Spleen (tissue), 7 donors: ENCODE measurements around the gene TGFB1I1.

Experiments used
- POLR2A ChIP-seq, 3 donors: fragments of 450-650 bp; IDR thresholded peaks; one replicate each; pipeline ENCODE4 v1.5.1; 2017; ENCODE audit warnings: antibody characterized with exemption in 3 of 3, mild to moderate bottlenecking in 1 of 3
- POLR2AphosphoS5 ChIP-seq, 3 donors: sonication (generic); formaldehyde crosslinking; IDR thresholded peaks; one replicate each; pipeline ENCODE4 v1.5.1; 2017; ENCODE audit warnings: antibody characterized with exemption in 3 of 3
- TF ChIP-seq, protein P1 (sequence below), 11 experiments: fragments of 200-600 bp in 7 of 11; fragments of 450-650 bp in 4 of 11; sonication (generic) in 4 of 11; IDR thresholded peaks in 8 of 11; conservative IDR thresholded peaks in 3 of 11; 1 replicate in 7 of 11; 2 replicates in 4 of 11; pipeline versions ENCODE4 v1.4.0 to v1.8.0; 2016 to 2021; ENCODE audit warnings: antibody characterized with exemption in 11 of 11, inconsistent platforms in 4 of 11, mild to moderate bottlenecking in 1 of 11
- donor health status: DM: no; HTN: no; CAD: no; lungs with moderate emphysema.
- donor health status: DM: no; HTN: no; CAD: no.
- donor health status: DM: no; HTN: no; CAD: no.

GRCh38 chr16:31487720-31488467 is 15.9 kb downstream of the TGFB1I1 start:
- TF ChIP-seq, protein P1, sequence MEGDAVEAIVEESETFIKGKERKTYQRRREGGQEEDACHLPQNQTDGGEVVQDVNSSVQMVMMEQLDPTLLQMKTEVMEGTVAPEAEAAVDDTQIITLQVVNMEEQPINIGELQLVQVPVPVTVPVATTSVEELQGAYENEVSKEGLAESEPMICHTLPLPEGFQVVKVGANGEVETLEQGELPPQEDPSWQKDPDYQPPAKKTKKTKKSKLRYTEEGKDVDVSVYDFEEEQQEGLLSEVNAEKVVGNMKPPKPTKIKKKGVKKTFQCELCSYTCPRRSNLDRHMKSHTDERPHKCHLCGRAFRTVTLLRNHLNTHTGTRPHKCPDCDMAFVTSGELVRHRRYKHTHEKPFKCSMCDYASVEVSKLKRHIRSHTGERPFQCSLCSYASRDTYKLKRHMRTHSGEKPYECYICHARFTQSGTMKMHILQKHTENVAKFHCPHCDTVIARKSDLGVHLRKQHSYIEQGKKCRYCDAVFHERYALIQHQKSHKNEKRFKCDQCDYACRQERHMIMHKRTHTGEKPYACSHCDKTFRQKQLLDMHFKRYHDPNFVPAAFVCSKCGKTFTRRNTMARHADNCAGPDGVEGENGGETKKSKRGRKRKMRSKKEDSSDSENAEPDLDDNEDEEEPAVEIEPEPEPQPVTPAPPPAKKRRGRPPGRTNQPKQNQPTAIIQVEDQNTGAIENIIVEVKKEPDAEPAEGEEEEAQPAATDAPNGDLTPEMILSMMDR (IDR thresholded peaks at IDR 0.05 in 8 of 11, conservative IDR thresholded peaks at IDR 0.05 in 3 of 11), result no peak
- TF ChIP-seq POLR2AphosphoS5 (IDR thresholded peaks at IDR 0.05) (peak; percentile 55 to 77 (median 63)), POLR2A (IDR thresholded peaks at IDR 0.05) (no peak)
